Measurements from ENCODE around the gene DNAJB9. TPM values are rescaled to one million over a fixed set of nuclear protein-coding genes. Genes with fewer than 3 reads are reported as not detected.

Gene DNAJB9
- total RNA-seq, 1 donor from 2014 or later: 16.2 TPM

DNA sequence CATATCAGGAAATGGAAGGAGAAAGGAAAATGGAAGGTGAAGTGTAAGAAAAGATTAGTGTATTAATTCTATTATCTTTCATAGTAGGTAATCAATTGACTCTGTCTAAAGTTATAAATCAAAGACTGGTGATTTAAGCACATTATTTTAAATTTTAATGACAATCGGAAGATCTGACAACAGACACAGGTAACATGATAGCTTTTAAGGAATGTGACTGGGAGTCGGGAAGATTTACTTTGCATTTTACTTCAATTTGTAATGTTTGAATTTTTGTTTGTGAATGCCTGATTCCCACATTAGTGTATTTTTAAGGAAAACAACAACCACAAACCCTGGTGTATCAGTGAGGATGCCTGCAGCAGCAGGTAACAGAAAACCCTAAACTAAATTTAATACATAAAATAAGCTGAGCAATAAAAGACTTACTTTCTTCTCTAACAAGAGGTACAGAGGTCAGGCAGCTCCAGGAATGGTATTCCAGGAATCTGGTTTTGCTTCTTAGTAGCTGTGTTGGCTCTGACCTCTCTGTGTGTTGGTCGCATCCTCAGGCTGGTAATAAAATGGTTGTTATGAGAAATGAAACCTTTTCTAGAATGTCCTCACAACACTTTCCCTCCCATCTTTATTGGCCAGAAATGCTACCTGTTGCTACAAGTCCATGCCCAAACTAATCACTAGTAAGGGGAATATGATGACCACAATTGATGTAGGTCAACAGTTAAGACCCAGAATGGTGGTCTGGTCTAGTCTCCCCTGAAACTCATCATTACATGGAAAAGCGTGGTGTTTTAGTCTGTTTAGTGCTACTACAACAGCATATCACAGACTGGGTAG lies 12.2 kb downstream of the DNAJB9 start:
- Histone ChIP-seq H3K4me3 (ENCODE audit: low read length in 3 of 3) (no peak overlapping the region), H3K27ac (ENCODE audit: low read depth, low read length) (no peak overlapping the region), H3K27me3 (ENCODE audit: control insufficient read depth in 3 of 3, insufficient read depth in 3 of 3, low read length in 3 of 3) (no peaks in the 10 kb centered on the region), H3K9ac (ENCODE audit: low read depth in 1 of 3, low read length in 3 of 3) (no peak overlapping the region), H3K9me3 (ENCODE audit: control insufficient read depth in 3 of 3, low read length in 3 of 3) (peaks cover 2 to 3% (median 3%) of the 10 kb centered on the region in 3 donors), H3K36me3 (ENCODE audit: control insufficient read depth in 3 of 3, insufficient read depth in 3 of 3, low read length in 3 of 3) (peaks cover 11 to 17% (median 14%) of the 10 kb centered on the region in 3 donors), H3K4me1 (ENCODE audit: control insufficient read depth in 3 of 3, insufficient read depth in 3 of 3, low read length in 3 of 3) (no peaks in the 10 kb centered on the region)

DNA sequence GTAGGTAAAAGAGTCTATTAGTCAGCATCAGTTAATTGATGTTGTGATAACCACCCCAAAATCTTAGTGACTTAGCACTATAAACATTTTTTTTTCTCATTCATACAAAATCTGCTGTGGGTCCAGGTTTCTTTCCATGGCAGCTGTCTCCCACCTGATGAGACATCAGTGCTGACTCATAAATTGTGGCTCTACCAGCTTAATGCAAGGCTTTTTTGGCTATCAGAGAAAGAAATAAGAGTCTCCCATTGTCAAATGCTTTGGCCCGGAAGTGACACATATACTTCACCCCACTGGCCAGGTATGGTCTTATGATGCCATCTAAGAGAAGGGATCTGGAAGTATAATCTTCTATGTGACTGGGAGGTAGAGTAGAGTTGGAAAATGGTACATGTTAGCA lies 14.5 kb downstream of the DNAJB9 start:
- Histone ChIP-seq H3K27ac (ENCODE audit: low read depth, low read length) (no peak overlapping the region), H3K4me3 (ENCODE audit: low read length in 3 of 3) (no peak overlapping the region), H3K36me3 (ENCODE audit: control insufficient read depth in 3 of 3, insufficient read depth in 3 of 3, low read length in 3 of 3) (peaks cover 7 to 12% (median 12%) of the 10 kb centered on the region in 3 donors), H3K4me1 (ENCODE audit: control insufficient read depth in 3 of 3, insufficient read depth in 3 of 3, low read length in 3 of 3) (no peaks in the 10 kb centered on the region), H3K27me3 (ENCODE audit: control insufficient read depth in 3 of 3, insufficient read depth in 3 of 3, low read length in 3 of 3) (no peaks in the 10 kb centered on the region), H3K9me3 (ENCODE audit: control insufficient read depth in 3 of 3, low read length in 3 of 3) (peaks cover 2 to 3% (median 3%) of the 10 kb centered on the region in 3 donors), H3K9ac (ENCODE audit: low read depth in 1 of 3, low read length in 3 of 3) (no peak overlapping the region)

DNA sequence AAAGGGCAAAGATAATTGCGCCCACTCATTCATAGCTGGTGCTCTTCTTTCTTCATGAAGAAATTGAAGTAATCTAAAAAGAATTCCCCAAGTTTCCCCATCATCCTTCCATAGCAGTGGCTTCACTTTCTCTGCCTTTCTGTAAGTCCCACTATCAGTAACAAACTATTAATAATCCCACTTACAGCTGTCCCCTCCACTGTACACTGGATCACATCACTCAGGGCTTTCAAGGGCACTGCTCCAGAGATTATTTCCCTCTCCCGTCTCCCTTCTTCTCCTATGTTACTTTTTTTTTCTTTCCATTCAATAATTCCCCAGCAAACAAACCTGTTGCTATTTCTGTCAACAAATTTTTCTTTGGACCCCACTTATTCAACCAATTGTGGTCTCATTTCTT lies 16.2 kb downstream of the DNAJB9 start:
- Histone ChIP-seq H3K9ac (ENCODE audit: low read depth in 1 of 3, low read length in 3 of 3) (no peak overlapping the region), H3K4me3 (ENCODE audit: low read length in 3 of 3) (no peak overlapping the region), H3K36me3 (ENCODE audit: control insufficient read depth in 3 of 3, insufficient read depth in 3 of 3, low read length in 3 of 3) (no peaks in the 10 kb centered on the region)

DNA sequence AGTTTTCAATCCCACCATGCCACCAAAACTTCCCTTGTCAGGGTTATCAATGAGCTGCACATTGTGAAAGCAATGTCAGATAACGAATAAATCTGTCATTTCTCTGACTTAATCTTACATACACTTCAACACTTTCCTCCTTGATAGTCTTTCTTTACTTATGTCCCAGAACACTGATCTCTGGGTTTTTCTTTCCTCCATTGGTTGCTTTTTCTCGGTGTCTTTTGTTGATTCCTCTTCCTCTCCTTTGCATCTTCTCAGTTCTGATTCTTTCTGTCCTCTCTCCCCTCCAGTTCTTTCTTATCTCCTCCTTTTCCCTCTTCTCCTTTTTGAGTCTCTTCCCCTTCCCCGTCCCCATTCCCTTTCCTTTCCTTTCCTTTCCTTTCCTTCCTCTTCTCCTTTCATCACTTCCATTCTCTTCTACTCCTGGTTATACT lies 16.6 kb downstream of the DNAJB9 start:
- no peak overlapping the region for H3K4me3 ChIP-seq (ENCODE audit: low read length in 3 of 3)
- no peaks in the 10 kb centered on the region for H3K4me1 ChIP-seq (ENCODE audit: control insufficient read depth in 3 of 3, insufficient read depth in 3 of 3, low read length in 3 of 3)
- H3K9ac ChIP-seq (ENCODE audit: low read depth in 1 of 3, low read length in 3 of 3): no peak overlapping the region
- H3K27me3 ChIP-seq (ENCODE audit: control insufficient read depth in 3 of 3, insufficient read depth in 3 of 3, low read length in 3 of 3): no peaks in the 10 kb centered on the region
- no peaks in the 10 kb centered on the region for H3K9me3 ChIP-seq (ENCODE audit: control insufficient read depth in 3 of 3, low read length in 3 of 3)
- no peaks in the 10 kb centered on the region for H3K36me3 ChIP-seq (ENCODE audit: control insufficient read depth in 3 of 3, insufficient read depth in 3 of 3, low read length in 3 of 3)
- no peak overlapping the region for H3K27ac ChIP-seq (ENCODE audit: low read depth, low read length)

More for the DNA sequence above, 16.2 kb downstream of the DNAJB9 start:
- Histone ChIP-seq H3K9me3 (ENCODE audit: control insufficient read depth in 3 of 3, low read length in 3 of 3) (no peaks in the 10 kb centered on the region), H3K4me1 (ENCODE audit: control insufficient read depth in 3 of 3, insufficient read depth in 3 of 3, low read length in 3 of 3) (no peaks in the 10 kb centered on the region), H3K27ac (ENCODE audit: low read depth, low read length) (no peak overlapping the region), H3K27me3 (ENCODE audit: control insufficient read depth in 3 of 3, insufficient read depth in 3 of 3, low read length in 3 of 3) (no peaks in the 10 kb centered on the region)

DNA sequence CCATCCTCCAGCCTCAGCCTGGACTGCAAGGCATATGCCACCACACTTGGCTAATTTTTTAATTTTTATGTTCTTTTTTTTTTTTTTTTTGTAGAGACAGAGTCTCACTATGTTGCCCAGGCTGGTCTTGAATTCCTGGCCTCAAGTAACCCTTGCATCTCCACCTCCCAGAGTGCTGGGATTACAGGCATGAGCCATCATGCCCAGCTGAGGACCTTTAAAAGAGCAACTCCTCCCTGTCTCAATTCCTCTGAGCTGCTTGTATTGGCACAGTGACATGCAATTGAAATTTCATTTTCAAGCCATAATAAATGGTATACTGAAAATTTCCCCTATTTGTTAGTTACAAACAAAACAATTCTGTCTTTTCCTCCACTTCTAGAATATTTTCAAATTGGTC lies 19.5 kb downstream of the DNAJB9 start:
- H3K9ac ChIP-seq (ENCODE audit: low read depth in 1 of 3, low read length in 3 of 3): no peak overlapping the region
- no peaks in the 10 kb centered on the region for H3K4me1 ChIP-seq (ENCODE audit: control insufficient read depth in 3 of 3, insufficient read depth in 3 of 3, low read length in 3 of 3)
- H3K36me3 ChIP-seq (ENCODE audit: control insufficient read depth in 3 of 3, insufficient read depth in 3 of 3, low read length in 3 of 3): no peaks in the 10 kb centered on the region
- H3K27me3 ChIP-seq (ENCODE audit: control insufficient read depth in 3 of 3, insufficient read depth in 3 of 3, low read length in 3 of 3): no peaks in the 10 kb centered on the region
- H3K4me3 ChIP-seq (ENCODE audit: low read length in 3 of 3): no peak overlapping the region
- no peaks in the 10 kb centered on the region for H3K9me3 ChIP-seq (ENCODE audit: control insufficient read depth in 3 of 3, low read length in 3 of 3)
- no peak overlapping the region for H3K27ac ChIP-seq (ENCODE audit: low read depth, low read length)

DNA sequence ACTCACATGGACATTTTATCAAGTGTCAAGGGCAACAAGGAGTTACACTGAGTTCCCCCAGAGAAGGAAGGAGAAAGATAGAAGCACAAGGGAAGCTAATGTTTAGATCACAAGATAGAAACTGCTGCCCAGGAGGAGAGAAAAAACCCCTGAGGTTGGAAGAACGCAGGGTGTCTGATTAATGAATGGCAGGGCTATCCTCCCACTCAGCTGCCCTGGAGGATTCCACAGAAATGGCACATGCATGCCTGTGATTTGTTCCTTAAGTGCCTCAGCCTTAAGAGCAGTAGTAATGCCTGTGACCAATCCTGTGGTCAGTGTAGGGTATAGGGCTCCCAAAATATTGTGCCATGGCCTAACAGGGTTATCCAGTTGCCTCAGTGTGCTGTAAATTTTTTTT lies 20.2 kb downstream of the DNAJB9 start:
- Histone ChIP-seq H3K36me3 (ENCODE audit: control insufficient read depth in 3 of 3, insufficient read depth in 3 of 3, low read length in 3 of 3) (no peaks in the 10 kb centered on the region), H3K4me3 (ENCODE audit: low read length in 3 of 3) (no peak overlapping the region), H3K27me3 (ENCODE audit: control insufficient read depth in 3 of 3, insufficient read depth in 3 of 3, low read length in 3 of 3) (no peaks in the 10 kb centered on the region), H3K9me3 (ENCODE audit: control insufficient read depth in 3 of 3, low read length in 3 of 3) (no peaks in the 10 kb centered on the region), H3K27ac (ENCODE audit: low read depth, low read length) (no peak overlapping the region), H3K9ac (ENCODE audit: low read depth in 1 of 3, low read length in 3 of 3) (no peak overlapping the region), H3K4me1 (ENCODE audit: control insufficient read depth in 3 of 3, insufficient read depth in 3 of 3, low read length in 3 of 3) (no peaks in the 10 kb centered on the region)

DNA sequence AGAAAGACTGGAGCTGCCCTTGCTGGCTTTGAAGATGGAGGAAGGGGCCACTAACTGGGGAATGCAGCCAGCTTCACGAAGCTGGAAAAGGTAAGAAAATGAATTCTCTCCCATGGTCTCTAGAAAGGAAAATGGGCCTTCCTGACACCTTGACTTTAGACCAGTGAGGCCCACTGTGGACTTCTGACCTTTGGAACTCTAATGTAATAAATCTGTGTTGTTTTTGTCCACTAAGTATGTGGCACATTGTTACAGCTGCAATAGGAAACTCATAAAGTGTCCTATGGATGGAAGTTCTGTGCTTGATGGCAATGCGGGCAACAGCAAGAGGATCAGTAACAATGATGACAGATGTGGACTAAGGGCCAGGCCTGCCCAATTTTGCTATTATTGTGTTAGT lies 20.9 kb downstream of the DNAJB9 start:
- no peaks in the 10 kb centered on the region for H3K9me3 ChIP-seq (ENCODE audit: control insufficient read depth in 3 of 3, low read length in 3 of 3)

DNA sequence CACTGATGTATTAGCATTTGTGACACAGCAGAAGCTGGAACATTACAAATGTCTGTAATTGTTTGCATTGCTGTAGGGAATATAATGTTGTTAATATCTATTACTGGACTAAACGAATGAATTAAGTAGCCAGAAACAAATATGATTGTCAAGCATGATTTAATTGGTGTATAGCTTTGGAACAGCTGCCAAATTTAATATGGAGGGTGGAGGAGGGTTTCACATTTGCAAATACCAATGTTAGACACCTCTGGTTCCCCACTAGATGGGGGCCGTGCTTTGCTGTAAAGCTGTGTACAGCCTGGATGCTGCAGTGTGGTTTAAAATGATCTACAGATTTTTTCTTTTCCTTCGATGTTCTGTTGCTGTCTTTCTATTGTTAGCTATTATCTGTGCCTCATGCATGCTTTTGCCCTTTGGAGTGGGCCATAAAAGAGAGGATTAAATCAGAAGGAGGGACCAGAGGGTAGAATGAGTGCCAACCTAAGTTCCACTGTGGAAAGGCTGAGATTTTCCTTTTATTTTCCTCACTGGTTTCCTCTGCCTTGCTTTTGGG lies 23.1 kb downstream of the DNAJB9 start:
- H3K36me3 ChIP-seq (ENCODE audit: control insufficient read depth in 3 of 3, insufficient read depth in 3 of 3, low read length in 3 of 3): no peaks in the 10 kb centered on the region
- H3K9ac ChIP-seq (ENCODE audit: low read depth in 1 of 3, low read length in 3 of 3): no peak overlapping the region
- H3K9me3 ChIP-seq (ENCODE audit: control insufficient read depth in 3 of 3, low read length in 3 of 3): no peaks in the 10 kb centered on the region
- no peak overlapping the region for H3K4me3 ChIP-seq (ENCODE audit: low read length in 3 of 3)
- H3K27me3 ChIP-seq (ENCODE audit: control insufficient read depth in 3 of 3, insufficient read depth in 3 of 3, low read length in 3 of 3): no peaks in the 10 kb centered on the region
- H3K4me1 ChIP-seq (ENCODE audit: control insufficient read depth in 3 of 3, insufficient read depth in 3 of 3, low read length in 3 of 3): no peaks in the 10 kb centered on the region
- H3K27ac ChIP-seq (ENCODE audit: low read depth, low read length): no peak overlapping the region

More for the DNA sequence above, 20.9 kb downstream of the DNAJB9 start:
- Histone ChIP-seq H3K27me3 (ENCODE audit: control insufficient read depth in 3 of 3, insufficient read depth in 3 of 3, low read length in 3 of 3) (no peaks in the 10 kb centered on the region), H3K4me3 (ENCODE audit: low read length in 3 of 3) (no peak overlapping the region), H3K4me1 (ENCODE audit: control insufficient read depth in 3 of 3, insufficient read depth in 3 of 3, low read length in 3 of 3) (no peaks in the 10 kb centered on the region), H3K36me3 (ENCODE audit: control insufficient read depth in 3 of 3, insufficient read depth in 3 of 3, low read length in 3 of 3) (no peaks in the 10 kb centered on the region), H3K9ac (ENCODE audit: low read depth in 1 of 3, low read length in 3 of 3) (no peak overlapping the region), H3K27ac (ENCODE audit: low read depth, low read length) (no peak overlapping the region)

DNA sequence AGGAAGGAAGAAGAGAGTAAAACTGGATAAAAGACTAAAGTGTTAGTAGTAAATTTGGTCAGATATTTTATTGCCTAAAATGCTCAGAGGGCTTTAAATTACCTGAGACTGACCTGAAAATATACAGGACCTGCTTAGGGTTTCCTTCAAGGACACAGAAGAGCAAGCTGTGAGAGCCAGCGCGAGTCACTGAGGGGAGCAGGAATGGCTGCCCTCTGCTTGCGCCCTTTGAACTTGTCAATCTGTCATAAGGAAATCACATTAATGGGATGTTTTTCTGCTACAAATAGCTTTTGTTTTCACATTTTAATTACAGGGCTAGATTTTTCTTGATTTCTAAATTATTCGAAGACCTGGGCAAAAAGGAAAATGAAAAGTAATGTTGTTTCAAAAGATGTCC lies 26.9 kb downstream of the DNAJB9 start:
- Histone ChIP-seq H3K4me3 (ENCODE audit: low read length in 3 of 3) (no peak overlapping the region), H3K4me1 (ENCODE audit: control insufficient read depth in 3 of 3, insufficient read depth in 3 of 3, low read length in 3 of 3) (no peaks in the 10 kb centered on the region)

DNA sequence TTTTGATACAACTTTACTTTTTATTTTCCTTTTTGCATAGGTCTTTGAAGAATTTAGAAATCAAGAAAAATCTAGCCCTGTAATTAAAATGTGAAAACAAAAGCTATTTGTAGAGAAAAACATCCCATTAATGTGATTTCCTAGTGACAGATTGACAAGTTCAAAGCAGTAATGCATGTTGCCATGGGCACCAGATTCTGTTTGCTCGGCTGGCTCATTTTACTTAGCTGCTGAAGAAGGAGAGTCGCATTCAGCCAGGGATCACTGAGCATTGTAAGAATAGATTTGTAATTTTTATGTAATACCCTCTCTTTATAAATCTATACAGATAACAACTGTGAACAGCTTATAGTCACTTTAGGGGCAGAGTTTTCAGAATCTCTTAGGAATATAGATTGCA lies 28.5 kb downstream of the DNAJB9 start:
- Histone ChIP-seq H3K27ac (ENCODE audit: low read depth, low read length) (no peak overlapping the region), H3K4me3 (ENCODE audit: low read length in 3 of 3) (no peak overlapping the region), H3K9ac (ENCODE audit: low read depth in 1 of 3, low read length in 3 of 3) (no peak overlapping the region), H3K36me3 (ENCODE audit: control insufficient read depth in 3 of 3, insufficient read depth in 3 of 3, low read length in 3 of 3) (no peaks in the 10 kb centered on the region), H3K9me3 (ENCODE audit: control insufficient read depth in 3 of 3, low read length in 3 of 3) (no peaks in the 10 kb centered on the region), H3K27me3 (ENCODE audit: control insufficient read depth in 3 of 3, insufficient read depth in 3 of 3, low read length in 3 of 3) (peaks cover 0 to 5% (median 3%) of the 10 kb centered on the region in 3 donors), H3K4me1 (ENCODE audit: control insufficient read depth in 3 of 3, insufficient read depth in 3 of 3, low read length in 3 of 3) (no peaks in the 10 kb centered on the region)

More for the DNA sequence above, 26.9 kb downstream of the DNAJB9 start:
- H3K9ac ChIP-seq (ENCODE audit: low read depth in 1 of 3, low read length in 3 of 3): no peak overlapping the region
- no peaks in the 10 kb centered on the region for H3K9me3 ChIP-seq (ENCODE audit: control insufficient read depth in 3 of 3, low read length in 3 of 3)
- no peaks in the 10 kb centered on the region for H3K36me3 ChIP-seq (ENCODE audit: control insufficient read depth in 3 of 3, insufficient read depth in 3 of 3, low read length in 3 of 3)
- no peak overlapping the region for H3K27ac ChIP-seq (ENCODE audit: low read depth, low read length)
- H3K27me3 ChIP-seq (ENCODE audit: control insufficient read depth in 3 of 3, insufficient read depth in 3 of 3, low read length in 3 of 3): peaks cover 0 to 5% (median 3%) of the 10 kb centered on the region in 3 donors

All from skeletal muscle tissue (tissue), 4 donors.